ENCODE data around the gene ARTN. TPM values are rescaled to one million over a fixed set of nuclear protein-coding genes. Genes with fewer than 3 reads are reported as not detected.
A peak's percentile ranks its signal among the peaks of the same experiment; 100 is the strongest.

The ARTN gene
- total RNA-seq, 4 donors from 2014 or later: 0.94 TPM; not detected in 3

DNA sequence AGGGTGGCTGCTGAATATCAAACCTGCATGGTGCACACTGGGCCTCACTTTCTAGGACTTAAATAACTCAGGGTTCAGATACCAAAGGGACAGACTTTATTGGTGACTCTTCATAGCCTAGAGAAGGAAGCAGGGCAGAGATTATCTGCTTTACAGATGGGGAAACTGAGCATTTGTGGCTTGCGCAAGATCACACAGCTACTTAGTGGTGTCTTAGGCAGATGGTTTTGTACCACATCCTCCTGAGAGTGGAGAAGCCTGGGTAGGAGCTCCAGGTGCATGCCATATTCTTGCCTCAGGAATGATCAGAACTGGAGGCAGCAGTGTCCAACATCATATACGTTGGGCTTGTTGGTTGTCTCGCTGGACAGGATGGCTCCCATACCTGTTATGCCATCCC is 29.4 kb downstream of the ARTN start:
- no peak for TF ChIP-seq CTCF (IDR thresholded peaks at IDR 0.05)
- no peak for TF ChIP-seq POLR2A (IDR thresholded peaks at IDR 0.05)
- no peak overlapping the region for H3K27ac ChIP-seq
- no peak for DNase-seq
- H3K27me3 ChIP-seq: no peaks in the 10 kb centered on the region
- no peaks in the 10 kb centered on the region for H3K4me1 ChIP-seq
- no peaks in the 10 kb centered on the region for H3K9me3 ChIP-seq
- peaks cover 0 to 48% (median 0%) of the 10 kb centered on the region in 3 donors for H3K36me3 ChIP-seq
- no peak overlapping the region for H3K4me3 ChIP-seq

- no peak overlapping the region for H3K27ac ChIP-seq
- TF ChIP-seq CTCF (IDR thresholded peaks at IDR 0.05): no peak
- TF ChIP-seq POLR2A (IDR thresholded peaks at IDR 0.05): no peak
- no peaks in the 10 kb centered on the region for H3K9me3 ChIP-seq
- DNase-seq: no peak
- H3K4me1 ChIP-seq: no peaks in the 10 kb centered on the region
- peaks cover 0 to 39% (median 0%) of the 10 kb centered on the region in 3 donors for H3K36me3 ChIP-seq
- H3K27me3 ChIP-seq: no peaks in the 10 kb centered on the region
- H3K4me3 ChIP-seq: no peak overlapping the region
Observed at GRCh38 chr1:43963890-43964289, 30.3 kb downstream of the ARTN start.

DNA sequence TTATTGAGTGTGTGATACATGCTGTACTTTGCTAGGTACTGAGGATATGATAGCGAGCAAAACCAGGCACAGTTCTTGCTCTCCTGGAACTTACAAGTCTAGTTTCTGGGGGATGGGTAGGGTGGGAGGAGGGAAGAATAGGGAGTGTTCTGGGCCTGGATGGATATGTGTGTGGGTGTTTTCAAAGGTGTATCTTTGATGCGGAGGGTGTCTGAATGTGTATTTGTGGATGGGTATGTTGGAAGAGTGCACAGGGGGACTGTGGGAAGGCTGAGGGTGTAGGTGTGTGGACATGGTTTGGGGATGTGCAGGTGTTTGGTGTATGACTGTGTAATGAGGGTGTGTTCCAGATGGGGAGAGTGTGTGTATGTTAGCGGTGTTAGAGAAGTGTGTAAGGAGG is 31.7 kb downstream of the ARTN start:
- Histone ChIP-seq H3K9me3 (no peaks in the 10 kb centered on the region), H3K27me3 (no peaks in the 10 kb centered on the region), H3K27ac (no peak overlapping the region), H3K4me3 (no peak overlapping the region), H3K4me1 (peaks cover 0 to 5% (median under 1%) of the 10 kb centered on the region in 4 donors), H3K36me3 (peaks cover 0 to 33% (median 0%) of the 10 kb centered on the region in 3 donors)
- DNase-seq: no peak
- no peak for TF ChIP-seq CTCF (IDR thresholded peaks at IDR 0.05)
- TF ChIP-seq POLR2A (IDR thresholded peaks at IDR 0.05): no peak

DNA sequence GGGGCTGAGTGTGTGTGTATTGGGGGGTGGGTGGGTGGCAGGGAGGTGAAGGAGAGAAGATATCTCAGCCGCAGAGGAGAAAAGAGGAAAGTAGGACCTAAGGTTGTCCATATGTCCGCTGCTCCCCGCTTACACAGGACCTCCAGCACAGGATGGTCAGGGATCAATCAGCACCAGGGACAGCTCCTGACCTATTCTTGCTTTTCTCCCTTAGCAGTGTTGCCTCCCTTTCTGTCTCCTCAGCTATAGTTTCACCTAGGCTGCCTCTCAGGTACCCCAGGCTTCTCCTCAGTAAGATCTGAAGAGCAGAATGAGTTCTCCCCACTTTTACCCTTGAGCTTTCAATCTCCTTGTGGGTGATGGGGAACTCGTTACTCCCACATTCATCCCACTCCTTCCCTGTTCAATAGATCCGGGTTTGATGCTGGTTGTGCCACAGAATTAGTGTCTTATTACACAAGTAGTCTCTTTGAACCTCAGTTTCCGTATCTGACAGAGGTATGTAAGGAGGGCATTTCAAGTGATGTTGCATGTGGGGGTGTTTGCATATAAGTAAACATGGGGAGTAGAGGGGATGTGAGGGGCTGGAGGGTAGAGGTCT is 34.8 kb downstream of the ARTN start:
- Histone ChIP-seq H3K27ac (no peak overlapping the region), H3K4me1 (peaks cover 0 to 11% (median 5%) of the 10 kb centered on the region in 4 donors), H3K27me3 (no peaks in the 10 kb centered on the region), H3K36me3 (peaks cover 0 to 4% (median 0%) of the 10 kb centered on the region in 3 donors), H3K9me3 (no peaks in the 10 kb centered on the region), H3K4me3 (no peak overlapping the region)
- TF ChIP-seq CTCF (IDR thresholded peaks at IDR 0.05) (no peak), POLR2A (IDR thresholded peaks at IDR 0.05) (no peak)
- no peak for DNase-seq

GRCh38 chr1:43969416-43969745 is 35.8 kb downstream of the ARTN start:
- TF ChIP-seq CTCF (IDR thresholded peaks at IDR 0.05) (no peak), POLR2A (IDR thresholded peaks at IDR 0.05) (no peak)
- no peak for DNase-seq
- peak overlapping the region in 1 of 4 donors; percentile 58 for H3K27ac ChIP-seq
- no peaks in the 10 kb centered on the region for H3K9me3 ChIP-seq
- peak overlapping the region in 2 of 4 donors; percentile 74 to 90 for H3K4me3 ChIP-seq
- H3K36me3 ChIP-seq: peaks cover 0 to 4% (median 0%) of the 10 kb centered on the region in 3 donors
- H3K4me1 ChIP-seq: peaks cover 0 to 11% (median 5%) of the 10 kb centered on the region in 4 donors
- H3K27me3 ChIP-seq: no peaks in the 10 kb centered on the region

All from Peyer's patch (tissue), 4 donors.